ENCODE data around the gene ADO.

ADO gene

DNA sequence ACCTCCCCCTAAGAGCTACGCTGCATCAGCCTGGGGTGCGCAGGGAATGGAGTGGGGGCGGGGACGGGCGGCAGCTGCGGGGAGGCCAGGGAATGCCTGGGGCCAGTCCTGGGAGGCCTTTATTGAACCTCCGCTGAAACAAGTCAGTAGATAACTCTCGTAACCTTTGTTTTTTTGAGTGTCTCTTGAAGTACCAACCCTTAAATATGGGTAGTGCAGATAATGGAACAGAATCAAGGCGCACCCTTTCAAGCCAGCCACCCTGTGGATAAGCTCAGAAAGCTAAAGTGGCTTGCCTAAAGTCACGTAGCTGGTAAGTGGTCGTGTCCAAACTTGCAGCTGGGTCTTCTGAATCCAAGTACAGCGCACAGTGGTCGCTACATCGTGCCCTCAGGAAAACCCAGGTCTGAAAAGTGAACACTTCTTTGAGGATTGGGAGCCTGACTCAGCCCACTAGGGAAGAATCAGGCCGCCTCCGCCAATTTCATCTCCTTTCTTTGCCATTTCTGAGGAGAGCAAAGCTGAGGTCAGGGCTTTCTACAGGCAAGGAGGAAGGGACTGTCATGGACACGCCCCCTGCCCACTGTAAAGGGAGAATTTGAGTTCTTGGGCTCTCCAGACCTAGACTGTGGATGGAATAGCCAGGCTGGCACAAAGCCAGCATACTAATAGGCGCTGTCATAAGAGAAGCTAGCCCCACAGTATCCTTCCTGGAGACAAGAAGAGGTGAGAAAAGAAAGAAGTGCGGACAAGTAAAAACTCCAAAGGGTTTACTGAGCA, 14.8 kb downstream of the ADO start:
- TF ChIP-seq, protein P1, sequence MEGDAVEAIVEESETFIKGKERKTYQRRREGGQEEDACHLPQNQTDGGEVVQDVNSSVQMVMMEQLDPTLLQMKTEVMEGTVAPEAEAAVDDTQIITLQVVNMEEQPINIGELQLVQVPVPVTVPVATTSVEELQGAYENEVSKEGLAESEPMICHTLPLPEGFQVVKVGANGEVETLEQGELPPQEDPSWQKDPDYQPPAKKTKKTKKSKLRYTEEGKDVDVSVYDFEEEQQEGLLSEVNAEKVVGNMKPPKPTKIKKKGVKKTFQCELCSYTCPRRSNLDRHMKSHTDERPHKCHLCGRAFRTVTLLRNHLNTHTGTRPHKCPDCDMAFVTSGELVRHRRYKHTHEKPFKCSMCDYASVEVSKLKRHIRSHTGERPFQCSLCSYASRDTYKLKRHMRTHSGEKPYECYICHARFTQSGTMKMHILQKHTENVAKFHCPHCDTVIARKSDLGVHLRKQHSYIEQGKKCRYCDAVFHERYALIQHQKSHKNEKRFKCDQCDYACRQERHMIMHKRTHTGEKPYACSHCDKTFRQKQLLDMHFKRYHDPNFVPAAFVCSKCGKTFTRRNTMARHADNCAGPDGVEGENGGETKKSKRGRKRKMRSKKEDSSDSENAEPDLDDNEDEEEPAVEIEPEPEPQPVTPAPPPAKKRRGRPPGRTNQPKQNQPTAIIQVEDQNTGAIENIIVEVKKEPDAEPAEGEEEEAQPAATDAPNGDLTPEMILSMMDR (IDR thresholded peaks at IDR 0.05; ENCODE audit: low read depth, low read length): no peak
- DNase-seq (ENCODE audit: extremely low read depth, low read depth): no peak

DNA sequence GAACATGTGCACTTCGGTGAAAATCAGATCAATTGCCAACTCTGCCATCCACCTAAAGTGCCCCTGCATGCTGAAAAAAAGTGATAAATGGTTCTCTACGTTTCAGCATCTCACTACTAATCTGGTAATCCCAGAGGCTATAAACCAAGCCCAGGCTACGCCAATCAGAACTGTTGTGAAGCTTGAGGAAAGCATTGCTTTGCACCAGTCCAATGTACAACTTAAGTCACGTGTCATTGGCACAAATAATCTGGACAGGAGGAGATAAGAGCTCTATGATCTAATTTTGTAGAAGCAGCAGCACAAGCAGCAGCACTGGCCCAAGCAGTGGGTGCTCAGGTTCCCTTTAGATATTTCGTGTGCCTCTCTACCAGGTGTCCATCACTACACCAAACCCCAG, 16.1 kb downstream of the ADO start:
- DNase-seq (ENCODE audit: extremely low read depth, low read depth): no peak
- TF ChIP-seq, protein P1 (IDR thresholded peaks at IDR 0.05; ENCODE audit: low read depth, low read length): no peak

DNA sequence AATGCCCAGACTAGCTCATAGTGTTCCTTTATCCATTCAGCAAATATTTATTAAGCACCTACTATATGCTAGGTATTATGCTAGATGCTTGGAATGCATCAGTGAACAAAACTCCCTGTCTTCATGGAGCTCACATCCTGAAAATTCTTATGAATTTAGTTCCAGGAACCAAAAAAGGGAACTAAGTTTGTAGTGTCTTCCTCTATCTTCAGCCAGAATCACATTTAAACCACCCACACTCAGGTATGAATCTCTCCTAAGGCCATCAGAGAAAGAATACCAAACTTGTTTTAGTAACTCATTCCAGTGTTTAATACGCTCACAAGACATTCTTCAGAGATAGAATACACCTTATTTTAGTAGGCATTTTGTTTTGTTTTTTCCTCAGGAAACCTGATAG, 21.8 kb downstream of the ADO start:
- TF ChIP-seq, protein P1 (IDR thresholded peaks at IDR 0.05; ENCODE audit: low read depth, low read length): no peak
- DNase-seq (ENCODE audit: extremely low read depth, low read depth): no peak

DNA sequence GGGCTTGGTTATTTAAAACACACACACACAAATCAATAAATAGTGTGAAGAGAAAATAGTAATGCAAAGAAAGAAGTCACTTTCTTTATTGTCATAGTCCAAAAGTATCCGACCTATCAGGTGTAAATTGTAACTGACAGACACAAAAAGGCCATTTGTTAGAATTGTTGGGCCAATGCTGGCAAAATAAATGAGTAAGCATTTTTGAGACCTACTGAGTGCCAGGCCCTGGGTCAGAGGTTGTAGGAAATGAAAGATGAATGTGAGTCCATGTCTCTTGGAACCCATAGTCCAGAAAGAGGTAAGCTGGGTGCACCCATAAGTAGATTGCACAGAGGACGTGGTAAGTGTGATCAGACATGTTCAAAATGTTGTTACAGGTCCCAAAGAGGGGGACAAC, 25.1 kb downstream of the ADO start:
- TF ChIP-seq, protein P1 (IDR thresholded peaks at IDR 0.05; ENCODE audit: low read depth, low read length): no peak
- no peak for DNase-seq (ENCODE audit: extremely low read depth, low read depth)

DNA sequence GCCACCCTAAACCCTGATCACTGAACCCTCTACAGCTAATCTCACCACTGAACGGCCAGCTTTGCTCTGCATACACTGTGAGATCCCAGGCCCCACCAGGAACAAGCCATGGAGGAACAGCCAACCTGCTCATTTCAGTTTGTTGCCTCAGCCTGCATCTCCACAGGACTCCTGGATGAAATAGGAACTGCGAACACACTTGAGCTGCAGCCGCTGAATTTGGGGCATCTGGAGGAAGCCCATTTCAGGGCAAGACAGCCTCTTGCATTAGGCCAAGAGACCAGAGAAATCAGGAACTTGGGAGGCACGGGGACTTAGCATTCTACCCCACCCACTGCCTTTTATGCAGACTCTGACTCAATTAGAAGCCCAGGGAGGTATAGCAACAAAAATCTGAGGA, 26.2 kb downstream of the ADO start:
- TF ChIP-seq, protein P1 (IDR thresholded peaks at IDR 0.05; ENCODE audit: low read depth, low read length): no peak
- DNase-seq (ENCODE audit: extremely low read depth, low read depth): no peak

DNA sequence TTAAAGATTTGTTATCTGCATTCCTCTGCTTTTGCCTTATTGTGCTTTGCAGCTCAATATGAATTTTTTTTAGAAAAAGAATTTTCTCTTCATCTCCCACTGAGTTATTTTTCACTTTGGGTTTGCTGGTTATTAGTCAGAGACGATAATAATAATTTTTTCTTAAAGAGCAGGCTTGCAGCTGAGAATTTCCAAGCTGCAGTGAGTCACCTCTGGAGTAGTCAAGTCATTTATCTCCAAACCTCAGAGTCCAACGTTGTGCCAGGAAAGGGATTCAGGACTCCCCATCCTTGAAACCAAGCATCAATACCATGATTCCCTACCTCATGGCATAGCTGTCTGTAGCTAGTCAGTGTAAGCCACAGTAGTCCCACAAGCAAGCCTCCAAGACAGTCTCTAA, 26.8 kb downstream of the ADO start:
- TF ChIP-seq, protein P1 (IDR thresholded peaks at IDR 0.05; ENCODE audit: low read depth, low read length): no peak
- DNase-seq (ENCODE audit: extremely low read depth, low read depth): no peak

DNA sequence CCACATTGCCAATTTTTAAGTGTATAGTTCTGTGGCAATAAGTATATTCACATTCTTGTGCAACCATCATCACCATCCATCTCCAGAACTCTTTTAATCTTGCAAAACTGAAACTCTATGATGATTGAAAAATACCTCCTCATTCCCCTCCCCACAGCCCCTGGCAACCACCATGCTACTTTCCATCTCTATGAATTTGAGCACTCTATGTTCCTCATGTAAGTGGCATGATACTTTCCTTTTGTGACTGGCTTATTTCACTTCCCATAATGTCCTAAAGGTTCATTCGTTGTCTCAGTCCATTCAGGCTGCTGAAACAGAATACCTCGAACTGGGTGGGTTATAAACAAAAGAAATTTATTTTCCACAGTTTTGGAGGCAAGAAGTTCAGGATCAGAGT, 35.1 kb downstream of the ADO start:
- TF ChIP-seq, protein P1 (IDR thresholded peaks at IDR 0.05; ENCODE audit: low read depth, low read length): no peak

More for the DNA sequence above, 35.1 kb downstream of the ADO start:
- no peak for DNase-seq (ENCODE audit: extremely low read depth, low read depth)

Measured in AG09319 (cell line).